Testis (tissue), 2 donors: ENCODE data around the gene TXNRD2.

Experiments used
- POLR2A ChIP-seq: fragments of 450-650 bp; IDR thresholded peaks from one replicate; pipeline ENCODE4 v1.6.1; 2017; ENCODE audit warnings: antibody characterized with exemption, mild to moderate bottlenecking, moderate library complexity
- TF ChIP-seq, protein P1 (sequence below), 3 experiments: fragments of 450-650 bp in 2 of 3; fragments of 200-600 bp in 1 of 3; sonication (generic) in 1 of 3; IDR thresholded peaks; one replicate each; pipeline ENCODE4 v1.5.1; 2016 to 2019; ENCODE audit warnings: antibody characterized with exemption in 3 of 3, mild to moderate bottlenecking in 2 of 3, moderate library complexity in 1 of 3

DNA sequence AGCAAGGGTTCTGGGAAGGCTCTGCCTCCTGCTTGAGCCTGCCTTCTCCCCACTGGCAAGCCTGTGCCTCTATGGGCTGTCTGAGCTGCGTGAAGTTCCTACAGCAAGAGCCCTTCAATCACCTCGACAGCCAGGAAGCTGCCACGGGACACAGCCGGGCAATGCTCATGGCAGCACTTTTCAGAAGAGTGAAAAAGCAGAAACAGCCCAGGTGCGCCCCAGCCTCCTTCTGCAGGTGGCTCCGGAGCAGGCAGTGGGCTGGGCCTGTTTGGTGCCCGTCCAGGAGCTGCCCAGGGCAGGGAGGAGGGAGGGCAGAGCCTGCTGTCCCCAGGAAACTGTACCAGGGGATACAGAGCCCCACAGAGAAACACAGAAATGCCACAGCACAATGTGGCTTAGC, 24.7 kb downstream of the TXNRD2 start:
- TF ChIP-seq, protein P1, sequence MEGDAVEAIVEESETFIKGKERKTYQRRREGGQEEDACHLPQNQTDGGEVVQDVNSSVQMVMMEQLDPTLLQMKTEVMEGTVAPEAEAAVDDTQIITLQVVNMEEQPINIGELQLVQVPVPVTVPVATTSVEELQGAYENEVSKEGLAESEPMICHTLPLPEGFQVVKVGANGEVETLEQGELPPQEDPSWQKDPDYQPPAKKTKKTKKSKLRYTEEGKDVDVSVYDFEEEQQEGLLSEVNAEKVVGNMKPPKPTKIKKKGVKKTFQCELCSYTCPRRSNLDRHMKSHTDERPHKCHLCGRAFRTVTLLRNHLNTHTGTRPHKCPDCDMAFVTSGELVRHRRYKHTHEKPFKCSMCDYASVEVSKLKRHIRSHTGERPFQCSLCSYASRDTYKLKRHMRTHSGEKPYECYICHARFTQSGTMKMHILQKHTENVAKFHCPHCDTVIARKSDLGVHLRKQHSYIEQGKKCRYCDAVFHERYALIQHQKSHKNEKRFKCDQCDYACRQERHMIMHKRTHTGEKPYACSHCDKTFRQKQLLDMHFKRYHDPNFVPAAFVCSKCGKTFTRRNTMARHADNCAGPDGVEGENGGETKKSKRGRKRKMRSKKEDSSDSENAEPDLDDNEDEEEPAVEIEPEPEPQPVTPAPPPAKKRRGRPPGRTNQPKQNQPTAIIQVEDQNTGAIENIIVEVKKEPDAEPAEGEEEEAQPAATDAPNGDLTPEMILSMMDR (IDR thresholded peaks at IDR 0.05): no peak
- no peak for TF ChIP-seq POLR2A
